GM19240 (cell line): ENCODE results near the gene PHKA2.
"Not testable (repeated sequence)": the region's sequence is repeated elsewhere in the genome, so short reads cannot be mapped to it uniquely, and the experiment has no call there.

Experiments
- DNase-seq: peaks from one replicate; pipeline ENCODE4 v3.0.0; 2011; ENCODE audit warnings: low spot score; ENCODE audit not compliant: insufficient read length

PHKA2 gene

DNA sequence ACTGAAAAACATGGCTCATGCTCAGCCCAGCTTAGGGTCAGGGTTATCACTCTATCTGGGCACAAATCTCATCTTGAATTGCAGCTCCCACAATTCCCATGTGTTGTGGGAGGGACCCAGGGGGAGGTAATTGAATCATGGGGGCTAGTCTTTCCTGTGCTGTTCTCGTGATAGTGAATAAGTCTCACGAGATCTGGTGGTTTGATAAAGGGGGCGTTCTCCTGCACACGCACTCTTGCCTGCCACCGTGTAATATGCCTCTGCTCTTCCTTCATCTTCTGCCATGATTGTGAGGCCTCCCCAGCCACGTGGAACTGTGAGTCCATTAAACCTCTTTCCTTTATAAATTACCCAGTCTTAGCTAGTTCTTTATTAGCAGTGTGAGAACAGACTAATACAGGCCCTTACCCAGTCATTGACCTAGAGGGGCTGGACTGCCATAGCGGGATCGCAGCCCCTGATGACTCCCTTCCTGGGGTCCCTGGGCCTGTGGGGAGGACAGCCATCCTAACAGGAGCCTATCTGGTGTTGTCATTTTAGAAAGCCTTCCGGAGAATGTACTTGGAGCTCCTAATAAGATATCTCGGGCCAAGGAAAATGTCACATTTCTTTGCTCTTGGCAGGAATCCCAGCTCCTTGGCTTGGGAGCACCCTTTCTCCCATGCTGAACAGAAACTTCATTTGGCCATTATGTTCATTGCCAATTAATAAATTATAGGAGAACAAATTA, 112.6 kb downstream of the PHKA2 start:
- no peak for DNase-seq

DNA sequence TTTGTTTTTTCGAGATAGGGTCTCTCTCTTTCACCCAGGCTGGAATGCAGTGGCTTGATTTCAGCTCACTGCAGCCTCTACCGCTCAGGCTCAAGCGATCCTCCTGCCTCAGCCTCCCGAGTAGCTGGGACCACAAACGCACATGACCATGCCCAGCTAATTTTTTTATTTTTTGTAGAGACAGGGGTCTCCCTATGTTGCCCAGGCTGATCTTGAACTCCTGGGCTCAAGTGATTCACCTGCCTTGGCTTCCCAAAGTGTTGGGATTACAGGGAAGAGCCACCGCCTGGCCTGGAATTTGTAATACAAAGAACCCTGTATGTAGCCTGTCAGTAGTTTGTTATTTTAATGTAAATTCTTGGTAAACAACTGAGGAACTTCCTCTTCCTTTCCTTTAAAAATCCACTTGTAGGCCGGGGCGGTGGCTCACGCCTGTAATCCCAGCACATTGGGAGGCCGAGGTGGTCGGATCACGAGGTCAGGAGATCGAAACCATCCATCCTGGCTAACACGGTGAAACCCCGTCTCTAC, 119.5 kb downstream of the PHKA2 start:
- DNase-seq = no peak

DNA sequence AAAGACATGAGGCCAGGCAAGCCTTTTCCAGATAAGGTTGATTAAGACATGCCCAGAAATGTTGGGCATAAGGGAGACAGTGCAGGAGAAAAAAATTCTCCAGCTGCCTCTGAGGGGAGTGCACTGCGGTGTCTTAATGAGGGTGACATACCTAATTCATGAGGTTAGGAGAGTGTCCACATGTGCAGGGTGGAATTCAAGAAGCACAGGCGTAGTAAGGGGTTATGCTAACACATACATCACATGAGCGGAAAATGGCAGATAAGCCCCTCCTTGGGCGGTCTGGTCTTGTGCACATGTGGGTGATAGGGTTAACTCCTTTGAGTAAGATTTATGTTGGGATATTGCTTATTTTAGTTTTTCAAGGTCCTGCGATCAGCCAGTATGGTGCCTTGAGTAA, 122.4 kb downstream of the PHKA2 start:
- no peak for DNase-seq

DNA sequence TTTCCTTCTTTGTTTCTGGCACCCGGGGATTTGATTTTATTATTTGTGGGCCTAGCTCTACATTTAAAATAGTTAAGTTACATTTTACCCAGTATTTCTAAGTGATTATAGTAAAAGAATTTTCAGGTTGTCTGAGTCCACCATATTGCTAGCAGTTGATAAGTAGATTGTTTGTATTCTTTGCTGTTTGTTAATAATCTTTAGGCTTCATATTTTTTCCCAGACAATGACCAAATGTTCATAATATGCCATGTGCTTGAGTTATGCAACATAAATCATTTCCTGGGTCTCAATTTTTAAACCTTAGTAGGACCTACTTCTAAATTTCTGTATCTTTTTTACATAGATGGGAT, 127.3 kb downstream of the PHKA2 start:
- no peak for DNase-seq

DNA sequence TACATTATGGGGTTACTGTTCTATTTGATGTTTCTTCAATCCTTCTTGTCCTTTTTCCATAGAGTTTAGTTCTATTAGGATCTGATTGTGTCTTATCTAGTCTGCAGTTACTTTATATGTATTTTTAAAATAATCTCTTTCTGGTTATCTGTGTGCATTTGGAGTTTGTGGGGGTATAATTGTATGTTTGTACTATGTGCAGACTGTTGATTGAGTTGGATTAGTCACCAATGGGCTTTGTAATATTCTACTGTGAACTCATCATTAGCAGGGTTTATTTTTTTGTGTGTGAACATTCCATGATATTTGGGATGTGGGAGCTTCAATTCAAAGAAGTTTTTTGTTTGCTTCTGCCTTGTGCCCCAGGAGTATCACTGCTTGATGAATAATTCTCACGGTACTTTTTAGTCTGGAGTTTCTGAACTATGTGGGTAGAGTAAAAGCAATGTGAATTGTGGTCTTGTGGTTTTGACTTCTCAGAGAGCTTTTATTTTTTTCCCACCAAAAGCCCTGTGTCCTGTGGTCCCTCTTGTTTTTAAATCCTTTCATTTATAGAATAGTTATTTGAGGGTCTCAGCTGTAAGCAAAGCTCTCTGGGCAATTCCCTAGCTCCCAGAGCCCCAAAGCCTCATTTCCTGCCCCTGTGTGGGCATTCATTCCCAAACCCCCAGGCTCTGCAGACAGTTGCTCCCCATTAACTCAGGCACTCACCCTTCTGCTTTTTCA, 127.8 kb downstream of the PHKA2 start:
- DNase-seq = peak; percentile 35

DNA sequence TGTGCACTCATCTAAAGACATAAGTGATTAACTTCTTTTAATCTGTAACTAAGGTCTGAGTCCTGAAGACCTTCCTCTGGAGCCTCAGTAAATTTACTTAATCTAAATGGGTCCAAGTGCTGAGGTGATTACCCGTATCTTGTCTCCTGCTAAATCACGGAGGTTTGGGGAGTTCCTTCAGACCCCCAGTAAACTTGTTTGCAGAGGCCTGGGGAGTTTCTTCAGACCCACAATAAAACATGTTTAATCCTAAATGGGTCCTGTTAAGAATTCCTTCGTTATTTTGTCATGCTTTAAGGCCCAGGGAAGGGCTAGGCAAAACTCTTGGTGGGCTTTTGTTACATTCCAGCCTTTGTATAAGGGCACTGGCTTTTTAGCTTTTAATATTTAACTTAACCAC, 136.0 kb downstream of the PHKA2 start:
- DNase-seq = not testable (repeated sequence)
